Aorta (tissue), 5 donors: ENCODE measurements around the gene APOBEC3C. TPM values are rescaled to one million over a fixed set of nuclear protein-coding genes. Genes with fewer than 3 reads are reported as not detected.
"Not testable (repeated sequence)": the region's sequence is repeated elsewhere in the genome, so short reads cannot be mapped to it uniquely, and the experiment has no call there.

Experiments used
- ATAC-seq: fragments of 200-7000 bp; cut with Tn5 transposase; one replicate; pipeline ENCODE4 v1.9.1; 2022; ENCODE audit warnings: moderate library complexity; ENCODE audit not compliant: low FRiP score
- DNase-seq, 2 donors: peaks; one replicate each; pipeline ENCODE4 v3.0.0-alpha.2; 2020
- H3K27ac ChIP-seq, 2 donors: one replicate each; pipeline ENCODE4 v1.5.1; 2013; ENCODE audit warnings: low read length in 2 of 2, mild to moderate bottlenecking in 2 of 2, moderate library complexity in 2 of 2, control low read depth in 1 of 2, inconsistent platforms in 1 of 2, low read depth in 1 of 2
- H3K27me3 ChIP-seq, 2 donors: one replicate each; pipeline ENCODE4 v1.6.1; 2013; ENCODE audit warnings: control low read depth in 1 of 2, low read length in 1 of 2, mild to moderate bottlenecking in 1 of 2, moderate library complexity in 1 of 2; ENCODE audit not compliant: insufficient read depth in 2 of 2, control insufficient read depth in 1 of 2
- H3K36me3 ChIP-seq, 2 donors: one replicate each; pipeline ENCODE4 v1.6.1; 2013; ENCODE audit warnings: control low read depth in 1 of 2, low read length in 1 of 2, mild to moderate bottlenecking in 1 of 2; ENCODE audit not compliant: insufficient read depth in 2 of 2, control insufficient read depth in 1 of 2
- H3K4me1 ChIP-seq, 2 donors: one replicate each; pipeline ENCODE4 v1.6.1; 2013; ENCODE audit warnings: low read length in 2 of 2, control low read depth in 1 of 2, mild to moderate bottlenecking in 1 of 2, moderate library complexity in 1 of 2; ENCODE audit not compliant: insufficient read depth in 2 of 2, control insufficient read depth in 1 of 2
- H3K4me3 ChIP-seq, 2 donors: one replicate each; pipeline ENCODE4 v1.5.1; 2013; ENCODE audit warnings: low read length in 2 of 2, control low read depth in 1 of 2, mild to moderate bottlenecking in 1 of 2
- H3K9me3 ChIP-seq: one replicate; pipeline ENCODE4 v1.6.1; 2013; ENCODE audit warnings: mild to moderate bottlenecking, low read length; ENCODE audit not compliant: control insufficient read depth
- WGBS, 2 donors: extraction: QIAGEN DNeasy Blood & Tissue Kit; methylation state at CpG; one replicate each; pipeline ENCODE4 v1.1.7; 2013; 5-methylcytosine and 5-hydroxymethylcytosine counted together
- intact Hi-C, 2 donors: fragments of 100-400 bp; cut with DNase I; formaldehyde crosslinking; loops; one replicate each; pipeline versions ENCODE4 v1.14.2 to v1.15.0; 2022
- polyA plus RNA-seq, 2 donors: library from polyadenylated mRNA; stranded (reverse); fragments of 200-250 nt; gene quantifications; one replicate each; pipeline ENCODE4 v1.2.3, GENCODE V29; 2013
- total RNA-seq, 2 donors: library from RNA; stranded (reverse); fragmentation: NEBNext Ultra II Directional; extraction: Animal tissue kit (Norgen Biotek cat#: 25700); gene quantifications; one replicate each; pipeline ENCODE4 v1.2.1, GENCODE V29; 2021
- donor health status: healthy with polysubstance abuse.
- donor health status: Bipolar disorder and iron deficiency.
- donor health status: DM: no; HTN: no; CAD: no.
- donor health status: DM: no; HTN: no; CAD: no.
- donor health status: DM: yes; HTN: yes; CAD: no.

APOBEC3C gene
- total and polyA plus RNA-seq, 4 donors = 12.4 to 25.3 (median 17.8) TPM

DNA sequence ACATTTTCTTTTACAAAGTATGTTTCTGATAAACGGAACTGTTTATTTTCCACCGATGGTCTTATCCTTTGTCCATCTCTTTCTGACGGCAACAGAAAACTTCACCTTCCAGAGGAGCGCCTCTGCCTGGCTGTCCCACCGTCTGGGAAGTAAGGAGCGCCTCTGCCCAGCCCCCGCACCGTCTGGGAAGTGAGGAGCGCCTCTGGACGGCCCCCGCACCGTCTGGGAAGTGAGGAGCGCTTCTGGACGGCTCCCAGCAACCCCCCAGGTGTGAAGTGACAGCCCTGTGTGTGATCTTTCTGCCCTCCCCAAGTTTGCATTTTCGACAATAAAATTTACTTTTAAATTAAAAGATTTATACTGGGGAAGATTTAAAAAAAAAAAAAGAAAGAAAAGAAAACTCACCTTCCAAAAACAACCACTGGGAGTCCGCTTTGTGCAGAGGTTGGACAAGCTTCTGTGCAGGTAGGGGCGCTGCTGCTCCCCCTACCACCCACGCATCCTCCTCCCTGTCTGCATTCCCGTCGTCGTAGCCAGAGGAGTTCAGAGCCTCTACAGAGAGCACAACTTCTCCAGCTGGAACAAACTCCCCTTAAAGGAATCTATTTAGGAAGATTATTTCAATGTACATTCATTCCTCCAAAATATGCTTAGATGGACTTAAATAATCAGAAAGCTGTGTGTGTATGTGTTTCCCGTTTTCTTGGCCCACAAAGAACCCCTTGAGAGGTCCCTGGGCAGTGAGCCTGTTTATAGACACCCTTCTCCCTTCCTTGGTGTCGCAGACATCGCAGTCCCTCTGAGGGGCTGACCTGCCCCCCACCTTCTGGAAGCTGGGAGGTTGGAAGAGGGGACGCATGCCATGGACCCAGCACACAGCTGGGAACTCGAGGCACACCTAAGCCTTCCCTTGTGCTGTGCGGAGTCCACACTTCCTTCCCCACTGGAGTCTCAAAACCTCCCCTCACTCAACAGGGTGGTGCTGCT is 32.8 kb upstream of the APOBEC3C start:
- intact Hi-C loops = loop anchor here in 1 of 2 donors (5.0 kb wide), 1 partner anchor 119 kb away; no protein-coding TSS in a partner anchor
- no peak overlapping the region for H3K27ac ChIP-seq
- no peaks in the 10 kb centered on the region for H3K9me3 ChIP-seq
- H3K4me3 ChIP-seq = peak overlapping the region in 1 of 2 donors; percentile 19
- no peaks in the 10 kb centered on the region for H3K27me3 ChIP-seq
- no peaks in the 10 kb centered on the region for H3K4me1 ChIP-seq
- H3K36me3 ChIP-seq = no peaks in the 10 kb centered on the region
- WGBS, 2 donors = 16 to 19% methylated on average over 27 of the region's 27 CpGs
- ATAC-seq (peak; percentile 73), DNase-seq (peak; percentile 25 to 62)

DNA sequence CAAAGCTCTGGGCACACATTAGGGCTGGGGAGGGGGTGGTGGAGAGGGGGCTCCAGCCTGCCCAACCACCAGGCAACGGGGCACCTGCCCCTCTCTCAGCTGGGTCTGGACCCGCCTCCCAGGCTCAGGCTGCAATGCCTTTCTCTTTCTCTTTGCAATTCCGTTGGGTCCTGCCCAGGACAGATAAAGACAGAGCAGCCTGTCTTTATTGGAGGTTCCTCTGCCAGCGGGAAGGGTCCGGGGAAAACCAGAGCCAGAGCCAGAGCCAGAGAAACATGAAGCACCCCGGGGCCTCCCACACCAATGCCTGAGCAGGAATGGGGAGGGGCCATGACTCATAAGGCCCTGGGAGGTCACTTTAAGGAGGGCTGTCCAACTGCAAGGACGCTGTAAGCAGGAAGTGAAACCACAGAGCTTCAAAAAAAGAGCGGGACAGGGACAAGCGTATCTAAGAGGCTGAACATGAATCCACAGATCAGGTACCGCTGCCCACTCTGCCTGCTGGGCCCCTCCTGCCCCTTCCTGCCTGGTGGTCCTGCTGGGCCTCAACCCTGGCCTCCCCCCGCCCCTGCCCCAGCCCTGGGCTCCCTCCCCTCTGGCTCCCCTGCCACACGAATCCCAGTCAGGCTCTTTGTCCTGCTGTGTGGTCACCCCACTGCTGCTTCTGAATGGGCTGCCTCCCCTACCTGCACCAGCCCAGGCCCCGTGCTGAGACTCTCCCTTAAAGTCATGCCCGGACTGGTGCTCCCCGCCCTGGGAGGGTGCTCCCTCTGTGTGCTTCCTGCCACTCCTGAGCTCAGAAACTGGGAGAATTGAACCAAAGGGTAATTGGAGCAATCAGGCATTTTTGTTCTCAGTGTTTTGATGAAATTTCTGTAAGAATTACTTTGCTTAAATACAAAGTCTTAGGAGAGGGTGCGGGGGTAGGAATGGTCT is 31.8 kb upstream of the APOBEC3C start, which contains the start of gene APOBEC3B:
APOBEC3B (plus strand) TSS at position 356 of the 936 bp plus-strand sequence; CDS start at position 463, 107 bp downstream.
- Histone ChIP-seq H3K27me3 (no peaks in the 10 kb centered on the region), H3K4me3 (peak within 1 kb of the TSS; percentile 2 to 19), H3K27ac (no peak within 1 kb of the TSS), H3K9me3 (no peaks in the 10 kb centered on the region), H3K36me3 (no peaks in the 10 kb centered on the region), H3K4me1 (no peaks in the 10 kb centered on the region)
- WGBS, 2 donors = 12% methylated on average over 14 to 16 of the region's 16 CpGs
- intact Hi-C loops = loop anchor here in 1 of 2 donors (5.0 kb wide), 1 partner anchor 120 kb away; no protein-coding TSS in a partner anchor
- ATAC-seq (peak; percentile 97), DNase-seq (peak; percentile 83 to 90)

DNA sequence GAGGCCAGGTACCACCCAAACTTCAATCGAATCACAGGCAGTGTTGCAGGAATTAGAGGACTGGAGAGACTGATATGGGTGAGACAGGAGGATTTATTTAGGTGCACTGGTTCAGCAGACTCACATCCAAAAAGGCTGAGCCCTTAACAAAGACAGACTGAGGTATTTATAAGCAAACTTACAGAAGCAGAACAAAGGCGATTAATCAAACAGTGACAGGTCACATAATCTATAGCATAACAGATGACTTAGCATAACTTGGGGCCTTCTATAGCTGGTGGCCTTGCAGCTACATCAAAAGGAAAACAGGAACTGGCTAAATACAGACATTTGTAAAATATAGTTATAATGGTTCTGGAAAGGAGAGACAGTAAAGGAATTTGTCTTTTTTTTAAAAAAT is 29.8 kb upstream of the APOBEC3C start:
- no peaks in the 10 kb centered on the region for H3K27me3 ChIP-seq
- WGBS, 2 donors = 89 to 92% methylated on average over 2 of the region's 2 CpGs

DNA sequence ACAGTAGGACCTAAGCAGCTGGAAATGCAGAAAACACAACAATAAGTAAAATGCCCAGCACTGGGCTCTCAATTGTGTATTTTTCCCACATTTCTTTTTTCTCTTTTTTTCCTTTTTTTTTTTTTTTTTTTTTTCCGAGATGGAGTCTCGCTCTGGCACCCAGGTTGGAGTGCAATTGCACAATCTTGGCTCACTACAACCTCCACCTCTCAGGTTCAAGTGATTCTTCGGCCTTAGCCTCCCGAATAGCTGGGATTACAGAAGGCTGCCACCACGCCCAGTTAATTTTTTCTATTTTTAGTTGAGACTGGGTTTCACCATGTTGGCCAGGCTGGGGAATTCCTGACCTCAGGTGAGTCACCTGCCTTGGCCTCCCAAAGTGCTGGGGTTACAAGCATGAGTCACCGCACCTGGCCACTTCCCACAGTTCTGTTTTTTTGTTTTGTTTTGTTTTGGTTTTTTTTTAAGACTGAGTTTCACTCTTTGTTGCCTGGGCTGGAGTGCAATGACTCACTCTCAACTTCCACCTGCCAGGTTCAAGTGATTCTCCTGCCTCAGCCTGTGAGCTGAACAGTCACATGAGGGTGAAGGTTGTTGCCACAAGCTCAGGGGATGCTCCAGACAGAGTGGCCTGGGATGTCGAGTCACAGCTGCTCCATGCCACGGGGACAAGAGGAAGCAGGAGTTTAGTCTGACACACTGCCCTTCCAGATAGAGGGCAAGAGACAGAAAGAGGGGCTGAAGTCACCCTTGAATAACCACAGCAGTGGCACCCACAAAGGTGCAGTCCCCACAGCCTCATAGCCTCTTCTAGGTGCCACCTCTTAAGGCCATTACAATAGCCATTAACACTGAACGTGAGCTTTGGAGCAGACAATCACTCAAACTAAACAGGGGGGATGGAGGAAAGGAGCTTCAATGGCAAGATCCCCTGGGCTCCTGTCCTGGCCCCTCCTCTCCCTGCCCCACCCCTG is 29.0 kb upstream of the APOBEC3C start:
- H3K27me3 ChIP-seq, H3K9me3 ChIP-seq, H3K36me3 ChIP-seq, H3K4me3 ChIP-seq, H3K4me1 ChIP-seq, ATAC-seq, H3K27ac ChIP-seq, DNase-seq: not testable (repeated sequence)
- intact Hi-C loops = loop anchor here in 1 of 2 donors (5.0 kb wide), 1 partner anchor 123 kb away; no protein-coding TSS in a partner anchor
- WGBS, 2 donors = 88 to 90% methylated on average over 8 of the region's 9 CpGs

More for the DNA sequence above, 29.8 kb upstream of the APOBEC3C start:
- DNase-seq (no peak), ATAC-seq (no peak)
- H3K27ac ChIP-seq = no peak overlapping the region
- intact Hi-C loops = loop anchor here in 1 of 2 donors (5.0 kb wide), 1 partner anchor 122 kb away; no protein-coding TSS in a partner anchor
- H3K36me3 ChIP-seq = no peaks in the 10 kb centered on the region
- H3K4me3 ChIP-seq = no peak overlapping the region
- H3K4me1 ChIP-seq = no peaks in the 10 kb centered on the region
- H3K9me3 ChIP-seq = no peaks in the 10 kb centered on the region

DNA sequence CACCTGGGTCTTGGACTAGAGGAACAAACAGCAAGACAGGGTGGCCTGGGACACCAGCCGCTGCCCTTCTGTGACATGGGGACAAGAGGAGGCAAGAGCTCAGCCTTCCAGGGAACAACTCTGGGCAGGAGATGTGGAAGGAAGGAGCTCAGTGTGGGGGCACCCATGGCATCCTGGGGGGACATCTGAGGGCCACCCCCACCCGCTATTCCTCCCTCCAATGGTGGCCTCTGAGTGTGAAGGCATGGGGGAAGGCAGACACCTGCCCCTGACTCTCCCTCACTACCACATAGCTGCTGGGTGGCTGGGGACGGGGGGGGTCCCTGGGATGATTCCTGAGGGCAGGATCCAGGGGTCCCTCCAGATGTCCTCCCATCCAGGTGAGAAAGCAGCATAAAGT is 27.4 kb upstream of the APOBEC3C start:
- 95 to 96% methylated on average over 3 of the region's 3 CpGs for WGBS, 2 donors
- Histone ChIP-seq H3K27me3 (no peaks in the 10 kb centered on the region), H3K27ac (no peak overlapping the region), H3K4me3 (no peak overlapping the region), H3K9me3 (no peaks in the 10 kb centered on the region), H3K36me3 (no peaks in the 10 kb centered on the region), H3K4me1 (no peaks in the 10 kb centered on the region)
- intact Hi-C loops = no loop called here
- ATAC-seq (no peak), DNase-seq (peak; percentile 11 to 53)

DNA sequence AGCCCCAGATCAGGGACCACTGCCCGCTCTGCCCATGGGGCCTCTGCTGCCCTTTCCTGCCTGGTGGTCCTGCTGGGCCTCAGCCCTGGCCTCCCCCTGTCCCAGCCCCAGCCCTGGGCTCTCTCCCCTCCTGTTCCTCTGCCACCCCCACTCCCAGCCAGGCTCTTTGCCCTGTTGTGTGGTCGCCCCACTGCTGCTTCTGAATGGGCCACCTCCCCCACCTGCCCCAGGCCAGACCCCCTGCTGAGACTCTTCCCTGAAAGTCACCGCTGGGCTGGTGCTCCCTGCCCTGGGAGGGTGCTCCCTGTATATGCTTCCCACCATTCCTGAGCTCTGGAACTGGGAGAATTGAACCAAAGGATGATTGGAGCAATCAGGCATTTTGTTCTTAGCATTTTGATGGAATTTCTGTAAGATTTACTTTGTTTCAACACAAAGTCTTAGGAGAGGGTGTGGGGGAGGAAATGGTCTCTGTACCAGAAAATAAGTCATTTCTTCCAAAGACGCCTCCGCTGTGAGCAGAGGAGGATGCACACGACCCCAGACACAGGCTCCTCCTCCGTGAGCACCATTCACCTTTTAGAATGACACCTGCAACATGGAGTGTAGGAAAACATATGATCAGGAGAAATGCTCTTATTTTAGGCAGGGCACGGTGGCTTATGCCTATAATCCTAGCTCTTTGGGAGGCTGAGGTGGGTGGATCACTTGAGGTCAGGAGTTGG is 26.7 kb upstream of the APOBEC3C start:
- ATAC-seq (no peak), DNase-seq (peak; percentile 21 to 60)
- H3K4me3 ChIP-seq = no peak overlapping the region
- H3K36me3 ChIP-seq = no peaks in the 10 kb centered on the region
- H3K27ac ChIP-seq = no peak overlapping the region
- no peaks in the 10 kb centered on the region for H3K27me3 ChIP-seq
- no peaks in the 10 kb centered on the region for H3K9me3 ChIP-seq
- intact Hi-C loops = no loop called here
- H3K4me1 ChIP-seq = no peaks in the 10 kb centered on the region
- 86 to 89% methylated on average over 8 of the region's 8 CpGs for WGBS, 2 donors

DNA sequence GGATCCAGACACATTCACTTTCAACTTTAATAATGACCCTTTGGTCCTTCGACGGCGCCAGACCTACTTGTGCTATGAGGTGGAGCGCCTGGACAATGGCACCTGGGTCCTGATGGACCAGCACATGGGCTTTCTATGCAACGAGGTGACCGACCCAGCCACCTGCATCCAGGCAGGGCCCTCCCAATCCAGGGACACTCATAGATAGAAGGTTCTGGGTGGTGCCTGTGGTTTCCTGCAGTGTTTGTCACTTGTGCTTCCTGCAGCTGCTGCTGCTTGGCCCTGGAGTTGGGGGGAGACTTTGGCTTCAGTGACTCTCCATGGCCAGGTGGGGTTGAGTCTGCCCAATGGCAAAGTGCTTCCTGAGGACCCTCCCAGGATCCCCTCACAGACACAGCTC is 24.6 kb upstream of the APOBEC3C start:
- 93 to 98% methylated on average over 6 of the region's 6 CpGs for WGBS, 2 donors
- Histone ChIP-seq H3K9me3 (no peaks in the 10 kb centered on the region), H3K4me1 (no peaks in the 10 kb centered on the region), H3K4me3 (no peak overlapping the region), H3K36me3 (no peaks in the 10 kb centered on the region), H3K27me3 (no peaks in the 10 kb centered on the region), H3K27ac (no peak overlapping the region)
- intact Hi-C loops = no loop called here
- no peak for ATAC-seq
- no peak for DNase-seq
